Fibroblast of pulmonary artery (primary cell): ENCODE measurements around the gene PDSS2.

Source experiments
- DNase-seq: peaks from one replicate; pipeline ENCODE4 v3.0.0-alpha.2; 2010; ENCODE audit warnings: low read depth
- H3K4me3 ChIP-seq: replicated peaks from 2 replicates; pipeline ENCODE4 v1.5.1; 2011; ENCODE audit warnings: low read depth, mild to moderate bottlenecking, control low read depth, low read length, moderate library complexity
- TF ChIP-seq, protein P1 (sequence below): IDR thresholded peaks from 2 replicates; pipeline ENCODE4 v1.5.1; 2011; ENCODE audit warnings: mild to moderate bottlenecking, control low read depth, low read length, inconsistent platforms; ENCODE audit errors: missing control alignments

Gene PDSS2

DNA sequence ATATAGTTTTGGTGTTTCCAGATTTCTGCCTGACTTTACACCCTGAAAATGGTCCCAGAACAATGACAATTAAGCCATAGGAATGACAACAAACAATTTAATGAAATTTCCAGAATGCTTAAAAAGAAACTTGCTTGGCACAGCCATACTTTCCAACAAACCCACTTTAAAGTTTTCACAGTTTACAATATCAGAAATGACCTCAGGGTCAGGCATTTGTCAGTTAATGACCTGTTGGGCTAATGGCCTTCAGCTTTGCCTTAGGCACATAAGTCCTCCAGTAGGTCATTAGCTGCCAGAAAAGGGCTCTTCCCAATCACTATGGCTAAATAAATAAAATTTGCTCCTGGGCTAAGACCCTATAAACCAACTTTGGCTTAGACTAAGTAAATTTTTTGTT is 199.4 kb downstream of the PDSS2 start:
- H3K4me3 ChIP-seq, result no peak overlapping the region
- DNase-seq, result no peak
- TF ChIP-seq, protein P1, sequence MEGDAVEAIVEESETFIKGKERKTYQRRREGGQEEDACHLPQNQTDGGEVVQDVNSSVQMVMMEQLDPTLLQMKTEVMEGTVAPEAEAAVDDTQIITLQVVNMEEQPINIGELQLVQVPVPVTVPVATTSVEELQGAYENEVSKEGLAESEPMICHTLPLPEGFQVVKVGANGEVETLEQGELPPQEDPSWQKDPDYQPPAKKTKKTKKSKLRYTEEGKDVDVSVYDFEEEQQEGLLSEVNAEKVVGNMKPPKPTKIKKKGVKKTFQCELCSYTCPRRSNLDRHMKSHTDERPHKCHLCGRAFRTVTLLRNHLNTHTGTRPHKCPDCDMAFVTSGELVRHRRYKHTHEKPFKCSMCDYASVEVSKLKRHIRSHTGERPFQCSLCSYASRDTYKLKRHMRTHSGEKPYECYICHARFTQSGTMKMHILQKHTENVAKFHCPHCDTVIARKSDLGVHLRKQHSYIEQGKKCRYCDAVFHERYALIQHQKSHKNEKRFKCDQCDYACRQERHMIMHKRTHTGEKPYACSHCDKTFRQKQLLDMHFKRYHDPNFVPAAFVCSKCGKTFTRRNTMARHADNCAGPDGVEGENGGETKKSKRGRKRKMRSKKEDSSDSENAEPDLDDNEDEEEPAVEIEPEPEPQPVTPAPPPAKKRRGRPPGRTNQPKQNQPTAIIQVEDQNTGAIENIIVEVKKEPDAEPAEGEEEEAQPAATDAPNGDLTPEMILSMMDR, result no peak

GRCh38 chr6:107248147-107248546 is 211.2 kb downstream of the PDSS2 start:
- H3K4me3 ChIP-seq, result no peak overlapping the region
- no peak for DNase-seq
- TF ChIP-seq, protein P1, result no peak

DNA sequence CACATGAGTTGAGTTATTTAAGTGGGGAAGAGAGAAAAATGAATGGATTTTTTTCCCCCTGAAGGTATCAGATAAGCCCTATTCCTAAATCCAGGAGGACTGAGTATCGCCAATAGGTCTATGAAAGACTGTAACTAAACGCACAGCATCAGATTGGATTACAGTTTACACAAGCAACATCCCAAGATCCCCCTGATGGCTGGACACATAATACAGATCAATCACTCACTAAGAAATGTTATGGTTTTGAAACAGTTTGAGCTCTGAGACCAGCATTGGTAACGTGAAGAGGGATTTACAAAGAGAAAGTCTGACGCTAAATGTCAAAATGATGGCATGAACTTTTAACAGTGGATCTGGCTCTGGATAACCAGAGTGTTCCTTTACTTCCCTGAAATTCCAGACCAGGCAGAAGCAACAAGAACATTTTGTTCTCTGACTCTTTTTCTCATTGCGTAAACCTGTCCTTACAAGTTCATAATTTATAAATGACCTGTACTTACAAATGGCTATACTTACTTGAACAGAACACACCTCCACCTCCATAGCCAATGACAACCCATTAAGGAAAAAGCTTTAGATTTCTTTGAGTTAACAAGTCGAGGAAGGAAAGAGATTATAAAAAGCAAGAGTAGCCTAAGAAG is 212.3 kb downstream of the PDSS2 start:
- H3K4me3 ChIP-seq, result no peak overlapping the region
- TF ChIP-seq, protein P1, result no peak
- peak; percentile 43 for DNase-seq

DNA sequence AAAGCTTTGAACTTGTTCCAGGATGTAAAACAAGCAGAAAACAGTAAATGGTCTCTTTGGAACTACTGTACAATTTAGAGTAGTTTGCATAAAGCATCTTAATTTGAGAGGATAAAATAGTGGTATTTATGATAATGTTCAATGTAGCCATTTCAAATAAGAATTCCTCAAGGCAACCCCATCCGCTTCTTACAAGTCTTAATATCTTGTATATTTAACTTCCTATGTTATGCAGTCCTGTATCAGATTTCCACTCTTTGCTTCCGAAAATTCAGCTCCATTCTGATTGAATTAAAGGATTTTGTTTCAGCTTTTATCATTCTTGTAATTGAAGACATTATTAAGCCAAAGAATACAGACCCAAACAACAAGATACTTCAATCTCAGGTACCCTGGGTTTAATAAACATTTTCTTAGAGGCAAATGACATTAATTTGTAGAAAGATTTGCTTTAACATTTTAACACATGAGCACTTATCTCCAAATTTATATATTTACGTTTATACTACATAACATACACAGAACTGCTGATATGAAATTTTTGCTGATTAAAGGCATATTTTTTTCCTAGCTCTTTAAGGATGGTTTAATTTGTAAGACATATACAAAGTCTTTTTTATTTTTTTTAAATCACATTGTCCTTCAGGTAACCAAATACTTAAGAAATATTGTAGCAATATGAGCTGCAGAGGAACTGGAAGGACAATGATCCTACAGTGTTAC is 213.0 kb downstream of the PDSS2 start:
- no peak overlapping the region for H3K4me3 ChIP-seq
- DNase-seq, result no peak
- TF ChIP-seq, protein P1, result no peak

DNA sequence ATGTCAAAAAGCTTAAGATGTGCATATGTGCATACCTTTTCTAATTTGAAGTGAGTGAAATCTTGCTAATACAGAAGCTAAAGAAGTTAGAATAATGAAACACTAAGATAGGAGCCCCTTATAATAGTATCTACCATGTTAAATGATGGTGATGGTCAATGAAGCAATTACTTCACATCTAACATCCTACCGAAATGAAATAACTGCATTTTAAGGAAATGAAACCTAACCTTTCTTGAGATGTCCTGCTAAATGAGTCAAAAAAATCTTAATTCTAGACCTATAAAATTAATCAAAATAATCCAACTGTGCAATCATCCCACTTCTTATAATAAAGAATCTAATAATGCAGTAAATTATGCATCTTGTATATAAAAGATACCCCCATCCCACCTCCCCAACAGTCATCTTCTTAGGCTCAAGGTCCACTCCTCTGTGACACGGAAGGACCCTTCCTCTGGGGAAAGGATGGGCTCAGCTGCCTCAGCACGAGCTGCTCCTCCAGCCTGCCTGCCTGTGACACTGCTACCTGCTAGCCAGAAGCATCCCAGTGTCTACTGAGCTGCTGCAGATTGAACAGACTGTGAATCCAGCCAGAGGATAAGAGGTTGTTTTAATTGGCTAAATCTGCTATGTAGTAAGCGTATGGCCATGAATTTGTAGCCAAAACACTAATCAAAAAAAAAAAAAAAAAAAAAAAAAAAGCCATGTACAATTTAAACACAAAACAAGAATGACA is 214.5 kb downstream of the PDSS2 start:
- DNase-seq, result no peak
- no peak overlapping the region for H3K4me3 ChIP-seq
- TF ChIP-seq, protein P1, result no peak

- H3K4me3 ChIP-seq, result no peak overlapping the region
These were observed 215.2 kb downstream of the PDSS2 start for GRCh38 chr6:107244082-107244741.

More at GRCh38 chr6:107244082-107244741, 215.2 kb downstream of the PDSS2 start:
- TF ChIP-seq, protein P1, result no peak
- DNase-seq, result no peak
